Fibroblast of lung (primary cell): Measurements from ENCODE around the gene CDYL. TPM values are rescaled to one million over a fixed set of nuclear protein-coding genes. Genes with fewer than 3 reads are reported as not detected.

Experiments used
- DNase-seq, 2 donors: peaks; one replicate each; pipeline versions ENCODE4 v3.0.0 to v3.0.0-alpha.2; 2010; ENCODE audit warnings: low read depth in 2 of 2
- H2AFZ ChIP-seq: 2 replicates; pipeline ENCODE4 v1.5.1; 2012; ENCODE audit warnings: low read length, control low read depth, inconsistent platforms
- H3K27ac ChIP-seq: 2 replicates; pipeline ENCODE4 v1.5.1; 2011; ENCODE audit warnings: low read length, control low read depth; ENCODE audit not compliant: insufficient read depth
- H3K27me3 ChIP-seq: 2 replicates; pipeline ENCODE4 v1.5.1; 2011; ENCODE audit warnings: mild to moderate bottlenecking, low read length; ENCODE audit not compliant: control insufficient read depth, insufficient read depth
- H3K36me3 ChIP-seq: 2 replicates; pipeline ENCODE4 v1.5.1; 2011; ENCODE audit warnings: low read length; ENCODE audit not compliant: control insufficient read depth, insufficient read depth
- H3K4me1 ChIP-seq: 2 replicates; pipeline ENCODE4 v1.5.1; 2011; ENCODE audit warnings: low read length; ENCODE audit not compliant: control insufficient read depth, insufficient read depth; ENCODE audit errors: extremely low read depth
- H3K4me2 ChIP-seq: 2 replicates; pipeline ENCODE4 v1.5.1; 2011; ENCODE audit warnings: low read length, control low read depth; ENCODE audit not compliant: insufficient read depth; ENCODE audit errors: extremely low read depth
- H3K4me3 ChIP-seq, 4 experiments: fragments of 200-600 bp in 1 of 4; sonication (generic) in 1 of 4; replicated peaks in 1 of 4; 2 replicates each; pipeline ENCODE4 v1.5.1; 2011 to 2016; ENCODE audit warnings: low read length in 4 of 4, low read depth in 3 of 4, mild to moderate bottlenecking in 3 of 4, control low read depth in 2 of 4, inconsistent platforms in 1 of 4, mixed read lengths in 1 of 4; ENCODE audit not compliant: insufficient read depth in 1 of 4; ENCODE audit errors: control extremely low read depth in 1 of 4
- H3K79me2 ChIP-seq: 2 replicates; pipeline ENCODE4 v1.5.1; 2012; ENCODE audit warnings: mild to moderate bottlenecking, low read length, inconsistent platforms; ENCODE audit not compliant: control insufficient read depth, insufficient read depth
- H3K9ac ChIP-seq: 2 replicates; pipeline ENCODE4 v1.5.1; 2011; ENCODE audit warnings: mild to moderate bottlenecking, low read length, control low read depth; ENCODE audit not compliant: insufficient read depth
- H3K9me3 ChIP-seq: 2 replicates; pipeline ENCODE4 v1.5.1; 2012; ENCODE audit warnings: low read depth, low read length; ENCODE audit not compliant: control insufficient read depth, insufficient read depth
- H4K20me1 ChIP-seq: 2 replicates; pipeline ENCODE4 v1.5.1; 2011; ENCODE audit warnings: low read length; ENCODE audit not compliant: control insufficient read depth, insufficient read depth; ENCODE audit errors: extremely low read depth
- EZH2 ChIP-seq: IDR thresholded peaks from 2 replicates; pipeline ENCODE4 v1.5.1; 2012; ENCODE audit warnings: low read length, control low read depth, mild to moderate bottlenecking; ENCODE audit errors: missing control alignments
- polyA plus RNA-seq, 2 donors: library from polyadenylated mRNA; depleted of rRNA in 1 of 2; stranded (reverse) in 1 of 2; unstranded in 1 of 2; fragments of >200 nt; gene quantifications; 2 replicates each; pipeline ENCODE4 v1.2.1, GENCODE V29; 2011 to 2012; ENCODE audit warnings: missing spikeins in 1 of 2
- total RNA-seq: library from RNA; depleted of rRNA; stranded (reverse); fragments of >200 nt; gene quantifications from 2 replicates; pipeline ENCODE4 v1.2.1, GENCODE V29; 2014
- TF ChIP-seq, protein P1 (sequence below), 2 donors: IDR thresholded peaks in 1 of 2; conservative IDR thresholded peaks in 1 of 2; 1 replicate in 1 of 2; 2 replicates in 1 of 2; pipeline ENCODE4 v1.5.1; 2011 to 2012; ENCODE audit warnings: low read length in 2 of 2, control low read depth in 1 of 2, inconsistent platforms in 1 of 2, low read depth in 1 of 2, mild to moderate bottlenecking in 1 of 2

Gene CDYL
- total and polyA plus RNA-seq, 2 donors (not counting 1 experiment from before 2014, with no cell fraction given), result 20.6 to 24.9 TPM

DNA sequence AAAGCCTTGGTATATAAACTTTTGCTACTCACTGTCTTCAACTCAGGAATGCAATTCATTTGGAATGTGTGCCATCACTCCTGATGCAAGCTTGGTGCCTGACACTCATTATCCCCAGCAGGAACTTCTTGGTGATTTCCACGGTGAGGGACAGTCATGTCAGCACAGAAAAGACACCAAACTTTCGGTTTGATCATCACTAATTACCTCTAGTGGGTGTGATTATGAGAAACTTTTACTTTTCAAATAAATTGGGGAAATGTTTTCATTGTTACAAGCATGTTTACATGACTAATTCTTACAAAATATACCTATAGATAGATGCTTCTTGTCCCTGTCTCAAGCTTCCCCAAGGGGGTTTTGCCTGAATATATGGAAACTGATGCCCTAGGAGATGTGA lies 186.7 kb downstream of the CDYL start:
- Histone ChIP-seq H3K9me3 (no peaks in the 10 kb centered on the region), H3K79me2 (no peaks in the 10 kb centered on the region), H2AFZ (no peak overlapping the region), H3K4me3 (no peak overlapping the region), H3K27me3 (no peaks in the 10 kb centered on the region), H3K9ac (no peak overlapping the region), H4K20me1 (no peaks in the 10 kb centered on the region), H3K4me1 (no peaks in the 10 kb centered on the region), H3K27ac (no peak overlapping the region), H3K36me3 (no peaks in the 10 kb centered on the region), H3K4me2 (no peak overlapping the region)
- DNase-seq, result no peak
- no peak for TF ChIP-seq EZH2
- TF ChIP-seq, protein P1, sequence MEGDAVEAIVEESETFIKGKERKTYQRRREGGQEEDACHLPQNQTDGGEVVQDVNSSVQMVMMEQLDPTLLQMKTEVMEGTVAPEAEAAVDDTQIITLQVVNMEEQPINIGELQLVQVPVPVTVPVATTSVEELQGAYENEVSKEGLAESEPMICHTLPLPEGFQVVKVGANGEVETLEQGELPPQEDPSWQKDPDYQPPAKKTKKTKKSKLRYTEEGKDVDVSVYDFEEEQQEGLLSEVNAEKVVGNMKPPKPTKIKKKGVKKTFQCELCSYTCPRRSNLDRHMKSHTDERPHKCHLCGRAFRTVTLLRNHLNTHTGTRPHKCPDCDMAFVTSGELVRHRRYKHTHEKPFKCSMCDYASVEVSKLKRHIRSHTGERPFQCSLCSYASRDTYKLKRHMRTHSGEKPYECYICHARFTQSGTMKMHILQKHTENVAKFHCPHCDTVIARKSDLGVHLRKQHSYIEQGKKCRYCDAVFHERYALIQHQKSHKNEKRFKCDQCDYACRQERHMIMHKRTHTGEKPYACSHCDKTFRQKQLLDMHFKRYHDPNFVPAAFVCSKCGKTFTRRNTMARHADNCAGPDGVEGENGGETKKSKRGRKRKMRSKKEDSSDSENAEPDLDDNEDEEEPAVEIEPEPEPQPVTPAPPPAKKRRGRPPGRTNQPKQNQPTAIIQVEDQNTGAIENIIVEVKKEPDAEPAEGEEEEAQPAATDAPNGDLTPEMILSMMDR (conservative IDR thresholded peaks at IDR 0.05 in 1 of 2, IDR thresholded peaks at IDR 0.05 in 1 of 2; ENCODE audit: low read depth in 1 of 2, low read length in 2 of 2), result no peak

DNA sequence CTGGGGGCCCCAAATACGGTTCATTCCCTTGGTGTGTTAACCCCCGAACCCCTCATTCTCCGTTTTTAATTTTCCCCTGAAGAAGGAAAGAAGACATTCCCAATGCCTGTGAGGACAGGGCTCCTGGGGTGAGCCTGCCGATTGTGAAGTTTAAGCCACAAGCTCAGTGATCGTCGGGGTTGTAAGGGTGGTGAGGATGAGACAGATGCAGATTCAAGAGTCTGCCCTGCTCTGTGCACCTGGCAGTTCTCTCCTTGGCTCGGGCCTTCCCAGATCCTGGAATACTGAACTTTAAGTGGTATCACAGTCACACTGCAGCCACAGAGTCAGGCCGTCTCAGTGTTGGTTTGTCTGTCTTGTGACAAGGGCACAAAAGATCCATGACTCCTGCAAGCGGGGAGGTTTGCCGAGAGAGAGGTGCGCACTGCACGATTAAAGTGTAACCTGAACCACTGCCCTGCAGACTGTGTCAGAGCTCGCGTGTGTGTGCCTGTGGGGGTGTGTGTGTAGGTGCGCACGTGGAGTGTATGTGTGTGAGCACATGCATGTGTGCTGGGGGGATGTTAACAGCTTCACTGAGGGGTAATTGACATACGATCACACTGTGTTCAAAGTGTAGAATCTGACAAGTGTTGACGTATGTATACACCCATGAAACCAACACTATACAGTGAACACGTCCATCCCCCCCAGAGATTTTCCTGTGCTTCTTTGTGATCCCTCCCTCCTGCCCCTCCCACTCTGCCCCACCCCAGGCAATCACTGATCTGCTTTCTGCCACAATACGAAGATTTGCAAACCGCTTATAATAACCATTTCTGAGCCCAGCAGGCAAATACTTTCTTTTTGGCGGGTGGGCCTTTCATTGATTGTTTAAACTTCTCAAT lies 188.7 kb downstream of the CDYL start:
- no peak overlapping the region for H2AFZ ChIP-seq
- H4K20me1 ChIP-seq, result no peaks in the 10 kb centered on the region
- no peak overlapping the region for H3K4me3 ChIP-seq
- no peak overlapping the region for H3K27ac ChIP-seq
- TF ChIP-seq, protein P1 (conservative IDR thresholded peaks at IDR 0.05 in 1 of 2, IDR thresholded peaks at IDR 0.05 in 1 of 2; ENCODE audit: low read depth in 1 of 2, low read length in 2 of 2), result no peak
- TF ChIP-seq EZH2, result no peak
- no peak overlapping the region for H3K9ac ChIP-seq
- H3K9me3 ChIP-seq, result no peaks in the 10 kb centered on the region
- no peaks in the 10 kb centered on the region for H3K27me3 ChIP-seq
- H3K79me2 ChIP-seq, result no peaks in the 10 kb centered on the region
- no peaks in the 10 kb centered on the region for H3K4me1 ChIP-seq
- no peak overlapping the region for H3K4me2 ChIP-seq
- no peaks in the 10 kb centered on the region for H3K36me3 ChIP-seq
- no peak for DNase-seq

DNA sequence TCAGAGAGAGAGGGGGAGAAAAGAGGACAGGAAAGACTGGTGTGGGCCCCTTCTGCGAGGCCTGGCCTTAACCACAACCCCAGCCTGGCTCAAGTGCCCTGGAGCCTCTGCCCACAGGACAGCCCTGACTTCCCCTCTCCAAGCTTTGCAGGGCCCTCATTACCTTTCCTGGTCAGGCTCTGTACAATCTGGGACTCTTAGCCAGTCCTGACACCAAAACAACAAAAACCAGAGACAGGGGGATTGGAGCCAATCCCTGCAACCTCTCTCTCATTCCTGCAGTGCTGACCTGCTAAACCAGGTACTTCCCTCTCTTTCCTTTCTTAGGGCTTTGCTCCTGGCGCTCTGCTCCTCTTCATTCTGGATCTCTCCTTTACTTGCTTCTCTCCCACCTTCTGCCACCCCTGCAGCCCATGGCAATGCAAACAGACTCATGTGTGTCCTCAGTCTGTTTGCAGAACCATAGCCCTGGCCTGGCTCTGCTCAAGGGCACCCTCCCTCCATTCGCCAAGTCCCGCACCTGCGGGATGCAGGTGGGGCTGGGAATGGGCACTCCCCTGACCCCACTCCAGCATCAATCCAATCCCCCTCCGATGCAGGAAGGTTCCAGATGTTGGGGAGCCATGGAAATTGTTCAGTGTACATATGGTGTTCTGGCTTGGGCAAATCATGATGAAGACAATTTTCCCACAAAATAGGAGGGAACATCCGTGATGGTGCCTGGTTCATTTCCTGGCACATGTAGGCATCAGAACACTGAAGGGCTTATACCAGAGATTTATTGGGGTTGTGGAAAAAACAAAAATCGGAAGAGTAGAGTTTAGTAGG lies 189.6 kb downstream of the CDYL start:
- Histone ChIP-seq H3K79me2 (no peaks in the 10 kb centered on the region), H3K4me2 (no peak overlapping the region), H3K4me1 (peaks cover 2% of the 10 kb centered on the region), H3K9me3 (no peaks in the 10 kb centered on the region), H4K20me1 (no peaks in the 10 kb centered on the region), H3K36me3 (no peaks in the 10 kb centered on the region), H3K9ac (no peak overlapping the region), H3K27ac (no peak overlapping the region), H3K4me3 (no peak overlapping the region), H3K27me3 (no peaks in the 10 kb centered on the region), H2AFZ (no peak overlapping the region)
- no peak for DNase-seq
- TF ChIP-seq, protein P1 (conservative IDR thresholded peaks at IDR 0.05 in 1 of 2, IDR thresholded peaks at IDR 0.05 in 1 of 2; ENCODE audit: low read depth in 1 of 2, low read length in 2 of 2), result no peak
- TF ChIP-seq EZH2, result no peak
